MM.1S (cell line): Measurements from ENCODE around the gene PAX7.

Source experiments
- DNase-seq: peaks from one replicate; pipeline ENCODE4 v3.0.0-alpha.2; 2015
- H2AFZ ChIP-seq: fragments of 300-600 bp; sonication (generic); 2 replicates; pipeline ENCODE4 v1.6.0; 2016; ENCODE audit warnings: antibody characterized with exemption, low read length
- H3F3A ChIP-seq: fragments of 300-600 bp; sonication (generic); 2 replicates; pipeline ENCODE4 v1.6.1; 2016; ENCODE audit warnings: mild to moderate bottlenecking, antibody characterized with exemption, low read length, moderate library complexity, mixed read lengths; ENCODE audit not compliant: insufficient read depth
- H3K27ac ChIP-seq: fragments of 300-600 bp; sonication (generic); 2 replicates; pipeline ENCODE4 v1.5.1; 2016; ENCODE audit warnings: mild to moderate bottlenecking, low read length
- H3K27me3 ChIP-seq: fragments of 300-600 bp; sonication (generic); replicated peaks from 2 replicates; pipeline ENCODE4 v1.6.0; 2016; ENCODE audit warnings: low read length; ENCODE audit not compliant: insufficient read depth
- H3K36me3 ChIP-seq: fragments of 300-600 bp; sonication (generic); replicated peaks from 2 replicates; pipeline ENCODE4 v1.6.1; 2016; ENCODE audit warnings: mild to moderate bottlenecking, low read length, mixed read lengths; ENCODE audit not compliant: insufficient read depth
- H3K4me1 ChIP-seq: fragments of 300-600 bp; sonication (generic); 2 replicates; pipeline ENCODE4 v1.6.1; 2016; ENCODE audit warnings: low read length, mixed read lengths
- H3K4me2 ChIP-seq: fragments of 300-600 bp; sonication (generic); 2 replicates; pipeline ENCODE4 v1.6.0; 2016; ENCODE audit warnings: low read depth, low read length
- H3K4me3 ChIP-seq: fragments of 300-600 bp; sonication (generic); 2 replicates; pipeline ENCODE4 v1.5.1; 2016; ENCODE audit warnings: low read length, mixed read lengths
- H3K79me2 ChIP-seq: fragments of 300-600 bp; sonication (generic); 2 replicates; pipeline ENCODE4 v1.6.1; 2016; ENCODE audit warnings: mixed run types, low read length, mixed read lengths
- H3K9ac ChIP-seq: fragments of 300-600 bp; sonication (generic); 2 replicates; pipeline ENCODE4 v1.6.1; 2016; ENCODE audit warnings: low read length, mixed read lengths
- H3K9me2 ChIP-seq: fragments of 300-600 bp; sonication (generic); replicated peaks from 2 replicates; pipeline ENCODE4 v1.6.1; 2016; ENCODE audit warnings: mild to moderate bottlenecking, low read length, mixed read lengths; ENCODE audit not compliant: insufficient read depth
- H3K9me3 ChIP-seq: fragments of 300-600 bp; sonication (generic); replicated peaks from 2 replicates; pipeline ENCODE4 v1.6.1; 2016; ENCODE audit warnings: mild to moderate bottlenecking, low read length, mixed read lengths; ENCODE audit not compliant: insufficient read depth
- H4K20me1 ChIP-seq: fragments of 300-600 bp; sonication (generic); 2 replicates; pipeline ENCODE4 v1.6.1; 2016; ENCODE audit warnings: mild to moderate bottlenecking, low read length, moderate library complexity, mixed read lengths; ENCODE audit not compliant: insufficient read depth
- EZH2 ChIP-seq: fragments of 300-600 bp; sonication (generic); optimal IDR thresholded peaks from 2 replicates; pipeline ENCODE3; 2017; ENCODE audit warnings: low read depth, mild to moderate bottlenecking, antibody characterized with exemption, low read length, mixed read lengths
- EZH2phosphoT487 ChIP-seq: fragments of 300-600 bp; sonication (generic); IDR thresholded peaks from 2 replicates; pipeline ENCODE4 v1.6.1; 2018; ENCODE audit warnings: antibody characterized with exemption, low read length
- TF ChIP-seq, protein P1 (sequence below): fragments of 300-600 bp; sonication (generic); IDR thresholded peaks from 2 replicates; pipeline ENCODE4 v1.5.1; 2016; ENCODE audit warnings: antibody characterized with exemption, low read length, mixed read lengths

Gene PAX7

DNA sequence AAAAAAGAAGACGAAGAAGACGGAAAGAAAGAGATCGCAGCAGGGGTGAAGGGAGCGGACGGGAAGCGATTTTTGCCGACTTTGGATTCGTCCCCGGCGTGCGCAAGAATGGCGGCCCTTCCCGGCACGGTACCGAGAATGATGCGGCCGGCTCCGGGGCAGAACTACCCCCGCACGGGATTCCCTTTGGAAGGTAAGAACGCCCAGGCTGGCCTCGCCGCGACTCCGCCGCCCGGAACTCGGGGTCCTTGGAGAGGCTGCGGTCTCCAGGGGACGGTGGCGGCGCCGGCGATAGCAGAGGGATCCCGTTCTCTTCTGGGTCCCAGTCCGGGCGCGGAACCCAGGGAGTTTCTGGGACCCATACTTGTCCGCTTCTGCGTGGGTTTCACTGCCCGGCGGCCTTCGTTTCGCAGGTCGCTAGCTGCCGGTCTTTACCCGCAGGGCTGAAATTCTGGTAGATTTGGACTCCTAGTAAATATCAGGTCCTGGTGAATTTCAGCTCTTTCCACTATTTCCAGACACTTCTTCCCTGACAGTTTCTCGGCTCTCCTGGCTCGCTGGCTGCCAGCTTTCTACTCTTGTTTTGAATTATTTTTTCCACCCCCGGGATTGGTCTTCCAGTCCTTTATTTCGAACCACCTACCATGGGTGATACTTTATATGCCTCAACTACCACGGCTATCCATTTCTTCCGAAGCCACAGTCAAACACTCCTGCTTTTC lies 1.0 kb downstream of the PAX7 start:
- Histone ChIP-seq H4K20me1 (no peaks in the 10 kb centered on the region), H3K9me3 (no peaks in the 10 kb centered on the region), H3K27me3 (peaks cover 94% of the 10 kb centered on the region), H3K9ac (no peak overlapping the region), H3K4me2 (no peak overlapping the region), H3K36me3 (no peaks in the 10 kb centered on the region), H3K4me1 (no peaks in the 10 kb centered on the region), H3K79me2 (no peaks in the 10 kb centered on the region), H3K27ac (no peak overlapping the region), H3K9me2 (no peaks in the 10 kb centered on the region), H3F3A (no peaks in the 10 kb centered on the region), H3K4me3 (no peak overlapping the region), H2AFZ (no peak overlapping the region)
- DNase-seq: no peak
- TF ChIP-seq, protein P1, sequence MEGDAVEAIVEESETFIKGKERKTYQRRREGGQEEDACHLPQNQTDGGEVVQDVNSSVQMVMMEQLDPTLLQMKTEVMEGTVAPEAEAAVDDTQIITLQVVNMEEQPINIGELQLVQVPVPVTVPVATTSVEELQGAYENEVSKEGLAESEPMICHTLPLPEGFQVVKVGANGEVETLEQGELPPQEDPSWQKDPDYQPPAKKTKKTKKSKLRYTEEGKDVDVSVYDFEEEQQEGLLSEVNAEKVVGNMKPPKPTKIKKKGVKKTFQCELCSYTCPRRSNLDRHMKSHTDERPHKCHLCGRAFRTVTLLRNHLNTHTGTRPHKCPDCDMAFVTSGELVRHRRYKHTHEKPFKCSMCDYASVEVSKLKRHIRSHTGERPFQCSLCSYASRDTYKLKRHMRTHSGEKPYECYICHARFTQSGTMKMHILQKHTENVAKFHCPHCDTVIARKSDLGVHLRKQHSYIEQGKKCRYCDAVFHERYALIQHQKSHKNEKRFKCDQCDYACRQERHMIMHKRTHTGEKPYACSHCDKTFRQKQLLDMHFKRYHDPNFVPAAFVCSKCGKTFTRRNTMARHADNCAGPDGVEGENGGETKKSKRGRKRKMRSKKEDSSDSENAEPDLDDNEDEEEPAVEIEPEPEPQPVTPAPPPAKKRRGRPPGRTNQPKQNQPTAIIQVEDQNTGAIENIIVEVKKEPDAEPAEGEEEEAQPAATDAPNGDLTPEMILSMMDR: no peak
- TF ChIP-seq EZH2: no peak

DNA sequence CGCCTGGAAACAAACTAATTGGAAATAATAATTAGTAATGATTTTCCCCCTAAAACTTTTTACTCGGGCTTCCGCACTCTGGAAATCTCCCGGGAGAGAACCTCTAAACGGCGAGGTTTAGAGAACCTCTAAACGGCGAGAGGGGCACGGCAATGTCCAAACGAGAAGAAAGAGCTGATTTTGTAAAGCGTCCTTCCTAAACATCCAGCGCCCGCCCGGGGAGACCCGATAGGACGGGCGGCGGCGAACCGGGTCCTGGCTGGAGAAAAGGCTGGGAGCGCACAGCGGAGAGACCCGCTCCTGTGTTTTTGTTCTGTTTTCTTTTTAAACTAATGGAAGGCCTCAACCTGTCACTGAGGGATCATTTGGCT lies 1.6 kb downstream of the PAX7 start:
- Histone ChIP-seq H3K4me3 (no peak overlapping the region), H3K36me3 (no peaks in the 10 kb centered on the region), H3F3A (no peaks in the 10 kb centered on the region), H3K27me3 (peaks cover 95% of the 10 kb centered on the region), H3K9me3 (no peaks in the 10 kb centered on the region), H3K9me2 (no peaks in the 10 kb centered on the region), H2AFZ (no peak overlapping the region), H3K4me1 (no peaks in the 10 kb centered on the region), H3K79me2 (no peaks in the 10 kb centered on the region), H3K4me2 (no peak overlapping the region), H4K20me1 (no peaks in the 10 kb centered on the region), H3K27ac (no peak overlapping the region), H3K9ac (no peak overlapping the region)
- DNase-seq: no peak
- TF ChIP-seq EZH2phosphoT487 (no peak), EZH2 (peak; percentile 99)
- TF ChIP-seq, protein P1: no peak

DNA sequence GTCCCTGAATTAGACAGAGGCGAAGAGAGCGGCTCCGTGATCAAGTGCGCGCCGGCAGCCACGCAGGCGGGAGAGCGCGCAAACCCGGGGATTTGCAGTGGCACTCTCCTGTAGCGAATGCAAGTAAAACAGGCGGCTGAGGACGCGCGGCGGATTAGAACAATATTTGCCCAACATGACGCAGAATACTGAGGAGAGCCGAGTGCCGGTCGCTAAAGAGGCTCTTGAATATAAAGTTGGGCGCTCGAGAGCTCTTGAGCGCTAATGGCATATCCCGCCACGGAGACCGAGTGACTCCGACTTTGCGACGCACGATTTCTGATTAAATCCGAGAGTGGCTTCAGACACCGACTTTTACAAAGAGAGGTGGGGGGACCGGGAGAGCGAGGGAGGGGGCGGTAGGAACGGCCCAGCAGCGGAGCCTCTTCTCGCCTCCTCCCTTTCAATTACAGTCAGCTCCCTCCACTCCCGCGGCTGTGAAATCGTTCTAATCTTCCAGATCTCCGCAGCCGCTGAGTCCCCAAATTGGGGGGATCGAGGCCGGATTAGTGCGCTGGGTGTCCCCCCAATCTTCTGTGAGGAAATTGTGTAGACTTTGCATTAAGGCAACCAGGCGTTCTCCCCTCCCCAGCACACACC lies 2.3 kb downstream of the PAX7 start:
- H3K9me3 ChIP-seq: no peaks in the 10 kb centered on the region
- H3K27ac ChIP-seq: no peak overlapping the region
- no peak for DNase-seq
- no peak overlapping the region for H2AFZ ChIP-seq
- no peaks in the 10 kb centered on the region for H3F3A ChIP-seq
- no peak overlapping the region for H3K4me2 ChIP-seq
- TF ChIP-seq, protein P1: no peak
- TF ChIP-seq EZH2phosphoT487: no peak
- H4K20me1 ChIP-seq: no peaks in the 10 kb centered on the region
- H3K9ac ChIP-seq: no peak overlapping the region
- peaks cover 95% of the 10 kb centered on the region for H3K27me3 ChIP-seq
- H3K4me3 ChIP-seq: no peak overlapping the region
- H3K4me1 ChIP-seq: no peaks in the 10 kb centered on the region
- H3K79me2 ChIP-seq: no peaks in the 10 kb centered on the region
- H3K36me3 ChIP-seq: no peaks in the 10 kb centered on the region
- H3K9me2 ChIP-seq: no peaks in the 10 kb centered on the region
